ENCODE measurements around the gene SIGLEC12. TPM values are rescaled to one million over a fixed set of nuclear protein-coding genes. Genes with fewer than 3 reads are reported as not detected.
A peak's percentile ranks its signal among the peaks of the same experiment; 100 is the strongest.
"Not testable (repeated sequence)": the region's sequence is repeated elsewhere in the genome, so short reads cannot be mapped to it uniquely, and the experiment has no call there.

Gene SIGLEC12
- total RNA-seq, 1 donor from 2014 or later = 5.3 TPM

DNA sequence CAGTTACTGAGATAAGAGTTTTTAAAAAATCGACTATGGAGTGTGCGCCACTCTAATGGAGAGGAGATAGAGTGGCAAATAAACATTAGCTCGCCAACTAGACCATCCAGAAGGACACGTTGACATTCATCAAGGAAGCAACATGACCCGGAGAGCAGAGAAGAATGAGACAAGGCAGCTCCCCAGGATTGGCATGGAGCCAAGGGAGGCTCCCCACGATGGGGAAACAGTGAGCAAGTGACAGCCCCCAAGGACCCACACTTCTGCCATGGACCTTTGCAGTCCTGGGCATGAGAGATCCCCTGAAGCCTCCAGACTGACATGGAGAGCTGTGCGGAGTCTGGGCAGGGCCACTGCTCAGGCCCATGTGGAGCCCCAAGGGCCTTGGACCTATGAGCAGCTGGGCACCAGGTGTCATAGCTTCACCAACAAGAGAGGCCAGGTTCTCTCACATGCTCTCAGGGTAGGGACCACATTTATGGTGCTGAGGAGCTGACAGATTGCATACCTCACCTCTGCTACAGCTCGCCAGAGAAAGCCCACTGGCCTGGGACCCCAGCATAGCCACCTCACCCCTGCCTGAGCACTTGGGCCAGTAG lies 23.2 kb upstream of the SIGLEC12 start:
- no peak for DNase-seq (ENCODE audit: low spot score)

GRCh38 chr19:51521781-51522180 lies 20.2 kb upstream of the SIGLEC12 start:
- DNase-seq (ENCODE audit: low spot score) = no peak

DNA sequence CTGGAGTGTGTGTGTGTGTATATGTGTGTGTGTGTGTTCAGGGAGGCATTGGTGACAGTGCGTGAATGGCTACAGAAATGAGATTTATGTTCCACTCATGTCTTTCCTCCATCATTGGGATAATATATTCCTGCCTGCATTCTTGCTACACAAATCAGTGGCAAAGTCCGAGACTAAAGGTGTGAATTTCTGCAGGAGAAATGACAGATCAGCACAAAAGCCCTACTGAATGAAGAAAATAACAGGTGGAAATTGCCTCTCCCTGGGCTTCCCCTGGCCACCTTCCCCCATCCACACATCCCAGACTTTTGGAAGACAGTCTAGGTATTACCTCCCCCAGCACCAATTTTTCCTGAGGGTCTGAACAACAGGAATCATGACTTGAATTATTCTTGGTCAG lies 19.8 kb upstream of the SIGLEC12 start:
- no peak for DNase-seq (ENCODE audit: low spot score)

- no peak for DNase-seq (ENCODE audit: low spot score)
Observed at GRCh38 chr19:51520728-51521127, 19.1 kb upstream of the SIGLEC12 start.

DNA sequence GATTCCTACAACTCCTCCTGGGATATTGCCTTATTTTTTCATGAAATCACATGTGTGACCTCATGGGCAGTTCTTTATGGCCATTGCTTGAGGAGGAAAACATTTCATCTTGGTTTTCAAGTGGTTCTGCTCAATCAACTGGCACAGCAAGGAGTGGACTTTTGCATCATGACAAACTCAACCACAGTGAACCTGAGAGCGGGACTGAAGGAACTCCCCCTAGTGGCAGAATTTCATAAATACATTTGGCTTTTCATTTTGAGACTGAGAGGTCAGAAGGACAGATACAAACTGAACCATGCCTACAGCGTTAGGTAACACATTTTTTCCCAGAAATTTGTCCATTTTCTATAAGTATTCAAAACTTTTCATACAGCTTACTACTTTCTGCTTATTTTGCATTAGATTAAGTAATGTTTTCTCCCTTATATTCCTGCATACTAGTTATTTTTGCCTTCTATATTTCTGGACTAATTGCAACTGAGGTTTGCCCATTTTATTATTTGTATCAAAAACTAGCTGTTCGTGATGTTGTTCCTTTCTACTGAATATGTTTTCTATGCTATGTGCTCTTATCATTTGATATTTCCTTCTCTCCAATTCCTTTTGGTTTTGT lies 13.4 kb upstream of the SIGLEC12 start:
- peak; percentile 67 for DNase-seq (ENCODE audit: low spot score)

- no peak for DNase-seq (ENCODE audit: low spot score)
Observed at GRCh38 chr19:51513968-51514367, 12.4 kb upstream of the SIGLEC12 start.

DNA sequence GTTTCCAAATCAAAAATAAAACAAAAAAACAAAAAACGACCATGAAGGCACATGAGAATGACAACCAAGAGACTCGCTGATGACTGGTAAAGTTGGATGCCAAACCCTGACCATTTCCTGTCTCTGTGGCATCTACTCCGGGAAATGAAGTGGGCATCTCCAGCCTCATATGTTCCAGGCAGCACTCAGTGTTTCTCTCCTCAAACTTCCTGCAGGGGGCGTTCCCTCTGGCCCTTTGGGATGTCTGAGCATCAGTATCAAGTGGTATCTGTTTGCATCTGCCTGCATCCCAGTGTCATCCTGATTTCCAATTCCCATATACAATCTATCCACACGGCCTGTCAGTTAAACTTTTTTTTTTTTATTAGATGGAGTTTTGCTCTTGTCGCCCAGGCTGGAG lies 9.8 kb upstream of the SIGLEC12 start:
- DNase-seq (ENCODE audit: low spot score) = no peak

GRCh38 chr19:51509823-51510660 lies 8.4 kb upstream of the SIGLEC12 start:
- no peak for DNase-seq (ENCODE audit: low spot score)

DNA sequence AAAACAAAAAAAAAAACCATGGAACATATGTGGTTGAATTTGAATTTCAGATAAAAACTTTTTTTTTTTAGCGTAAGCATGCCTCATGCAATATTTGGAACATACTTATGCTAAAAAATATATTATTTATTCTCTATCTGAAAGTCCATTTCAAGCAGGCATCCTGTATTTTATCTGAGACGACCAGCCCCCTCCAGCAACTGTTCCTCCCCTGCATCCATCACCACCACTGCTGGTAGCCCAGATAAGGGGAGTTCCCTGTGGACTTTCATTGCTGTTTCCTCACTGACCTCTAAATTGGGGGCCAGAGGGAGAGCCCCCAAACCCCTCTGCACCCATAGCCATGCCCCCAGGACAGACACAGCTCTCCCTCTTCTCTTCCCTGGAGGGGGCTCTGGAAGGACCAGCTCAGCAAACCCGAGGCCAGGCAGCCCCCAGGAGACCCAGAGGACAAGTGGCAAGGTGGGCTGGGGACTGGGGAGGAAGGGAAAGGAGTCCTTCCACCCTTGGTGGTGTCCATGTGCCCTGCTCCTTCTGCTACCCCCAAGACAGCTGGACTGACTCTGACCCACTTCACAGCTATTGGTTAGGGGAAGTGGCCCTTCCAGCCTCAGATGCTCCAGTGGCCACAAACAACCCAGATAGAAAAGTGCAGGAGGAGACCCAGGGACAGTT lies 6.6 kb upstream of the SIGLEC12 start:
- DNase-seq (ENCODE audit: low spot score) = no peak

DNA sequence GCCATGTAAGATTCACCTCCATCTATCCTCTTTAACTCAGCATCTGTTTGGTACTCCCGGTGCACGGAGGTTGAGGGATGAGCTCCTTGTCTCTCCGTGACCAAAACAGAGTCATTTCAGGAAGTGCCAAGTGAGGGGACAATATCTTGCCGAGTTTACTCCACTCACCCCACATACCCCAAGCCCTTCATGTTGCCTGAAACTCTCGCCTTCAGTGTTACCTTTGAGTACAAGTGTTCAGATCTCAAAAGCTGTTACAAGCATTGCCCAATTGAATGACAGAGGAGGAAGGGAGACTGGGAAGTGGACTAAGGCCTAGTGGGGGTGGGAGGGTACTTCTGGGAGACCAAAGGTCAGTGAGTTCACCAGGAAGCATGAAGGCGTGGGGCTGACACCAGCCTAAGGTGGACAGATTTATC lies 6.0 kb upstream of the SIGLEC12 start:
- DNase-seq (ENCODE audit: low spot score) = no peak

- DNase-seq (ENCODE audit: low spot score) = no peak
Observed at GRCh38 chr19:51507192-51507591, 5.6 kb upstream of the SIGLEC12 start.

GRCh38 chr19:51505904-51506303 lies 4.3 kb upstream of the SIGLEC12 start:
- DNase-seq (ENCODE audit: low spot score) = no peak

GRCh38 chr19:51503896-51504295 lies 2.3 kb upstream of the SIGLEC12 start:
- DNase-seq (ENCODE audit: low spot score) = no peak

DNA sequence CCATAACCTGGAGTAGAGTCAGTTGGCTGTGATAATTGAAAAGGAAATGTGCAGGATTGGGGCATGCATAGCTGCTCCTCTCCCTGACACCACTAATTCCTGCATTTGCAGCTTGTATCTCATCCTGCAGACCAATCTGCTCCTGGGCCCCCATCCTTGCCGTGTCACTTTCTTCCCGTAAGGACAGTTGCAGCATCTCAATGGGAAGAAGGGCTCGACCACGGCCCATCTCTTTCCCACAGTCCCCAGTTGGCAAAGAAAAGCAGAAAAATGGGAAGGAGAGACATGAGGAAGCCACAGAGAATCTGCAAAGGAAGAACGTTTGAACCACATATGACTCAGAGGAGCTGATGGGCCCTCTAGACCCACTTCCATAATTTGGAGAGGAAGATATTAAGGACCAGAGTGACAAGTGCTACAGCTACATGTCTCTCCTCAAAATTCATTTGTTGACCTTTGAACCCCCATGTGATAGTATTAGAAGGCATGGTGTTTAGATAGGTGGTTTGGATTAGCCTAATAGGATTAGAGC lies 1.8 kb upstream of the SIGLEC12 start:
- DNase-seq (ENCODE audit: low spot score) = no peak

- DNase-seq (ENCODE audit: low spot score) = not testable (repeated sequence)
Observed at GRCh38 chr19:51500931-51501330, 669 bp downstream of the SIGLEC12 start.

- DNase-seq (ENCODE audit: low spot score) = no peak
Observed at GRCh38 chr19:51497666-51498065, 3.9 kb downstream of the SIGLEC12 start.

GRCh38 chr19:51493776-51494175 lies 7.8 kb downstream of the SIGLEC12 start:
- DNase-seq (ENCODE audit: low spot score) = no peak

DNA sequence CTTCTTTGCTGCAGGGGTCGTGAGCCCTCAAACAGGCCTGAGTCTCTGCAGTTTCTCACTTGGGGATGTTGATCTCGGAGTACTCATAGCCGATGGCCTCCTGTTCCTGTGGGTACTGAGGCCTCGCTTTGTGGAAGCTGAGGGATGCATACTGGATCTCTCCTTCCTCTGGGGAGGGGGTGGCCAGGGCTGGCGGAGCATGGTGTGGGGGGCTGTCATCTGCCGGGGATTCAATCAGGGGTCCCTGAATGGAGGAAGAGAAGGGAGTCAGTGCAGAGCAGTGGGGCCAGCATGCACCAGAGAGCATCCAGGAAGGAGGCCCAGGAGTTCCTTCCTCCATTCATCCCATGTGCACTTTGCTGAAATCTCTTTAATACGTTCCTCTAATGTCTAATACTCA lies 10.0 kb downstream of the SIGLEC12 start:
- no peak for DNase-seq (ENCODE audit: low spot score)

GRCh38 chr19:51490676-51491075 lies 10.9 kb downstream of the SIGLEC12 start:
- no peak for DNase-seq (ENCODE audit: low spot score)

GRCh38 chr19:51489113-51489512 lies 12.5 kb downstream of the SIGLEC12 start:
- no peak for DNase-seq (ENCODE audit: low spot score)

GRCh38 chr19:51488491-51488890 lies 13.1 kb downstream of the SIGLEC12 start:
- no peak for DNase-seq (ENCODE audit: low spot score)
